Naive thymus-derived CD4-positive, alpha-beta T cell (primary cell): ENCODE measurements around the gene SYNPO. TPM values are rescaled to one million over a fixed set of nuclear protein-coding genes. Genes with fewer than 3 reads are reported as not detected.

Experiments used
- ATAC-seq: fragments of 150-1000 bp; cut with Tn5 transposase; 2 replicates; pipeline ENCODE4 v1.10.0; 2021; ENCODE audit warnings: mild to moderate bottlenecking, moderate library complexity
- CTCF ChIA-PET: fragments of 350-600 bp; sonication (Branson Sonifier 250); formaldehyde crosslinking; loops from one replicate; lab custom pipeline; 2021; ENCODE audit warnings: antibody characterized with exemption; lab: Charles Lee
- POLR2A ChIA-PET: fragments of 350-600 bp; sonication (Branson Sonifier 250); formaldehyde crosslinking; loops from one replicate; lab custom pipeline; 2021; ENCODE audit warnings: antibody characterized with exemption, inconsistent platforms; lab: Charles Lee
- DNase-seq, 9 donors: peaks; one replicate each; pipeline versions ENCODE4 v3.0.0 to v3.0.0-alpha.2; 2020 to 2022; ENCODE audit warnings: mixed read lengths in 1 of 9
- H3K27ac ChIP-seq: one replicate; pipeline ENCODE4 v1.7.0; 2013; ENCODE audit warnings: mild to moderate bottlenecking, low read depth, low read length, moderate library complexity
- H3K27me3 ChIP-seq, 2 donors: one replicate each; pipeline ENCODE4 v1.7.0; 2013; ENCODE audit warnings: low read length in 2 of 2, mild to moderate bottlenecking in 2 of 2, moderate library complexity in 2 of 2; ENCODE audit not compliant: control insufficient read depth in 2 of 2, insufficient read depth in 2 of 2
- H3K36me3 ChIP-seq, 3 experiments: 1 replicate in 2 of 3; 2 replicates in 1 of 3; pipeline ENCODE4 v1.7.0; 2013; ENCODE audit warnings: low read length in 3 of 3, mild to moderate bottlenecking in 3 of 3, moderate library complexity in 1 of 3; ENCODE audit not compliant: insufficient read depth in 3 of 3, control insufficient read depth in 2 of 3
- H3K4me1 ChIP-seq, 2 donors: one replicate each; pipeline ENCODE4 v1.7.0; 2013; ENCODE audit warnings: low read length in 2 of 2, mild to moderate bottlenecking in 2 of 2, moderate library complexity in 1 of 2; ENCODE audit not compliant: control insufficient read depth in 2 of 2, insufficient read depth in 2 of 2
- H3K4me3 ChIP-seq: 2 replicates; pipeline ENCODE4 v1.7.0; 2013; ENCODE audit warnings: mild to moderate bottlenecking, low read length
- H3K9me3 ChIP-seq, 3 experiments: 1 replicate in 2 of 3; 2 replicates in 1 of 3; pipeline ENCODE4 v1.7.0; 2013; ENCODE audit warnings: low read length in 3 of 3; ENCODE audit not compliant: control insufficient read depth in 2 of 3
- H3K27ac Mint-ChIP-seq, 9 donors: one replicate each; pipeline ENCODE4 v1.8.0; 2020 to 2022; ENCODE audit warnings: mixed read lengths in 9 of 9, mild to moderate bottlenecking in 8 of 9, moderate library complexity in 5 of 9, inconsistent platforms in 2 of 9
- H3K27me3 Mint-ChIP-seq, 5 donors: one replicate each; pipeline ENCODE4 v1.8.0; 2021 to 2022; ENCODE audit warnings: mixed read lengths in 5 of 5, mild to moderate bottlenecking in 1 of 5
- H3K36me3 Mint-ChIP-seq, 5 donors: one replicate each; pipeline ENCODE4 v1.8.0; 2020 to 2022; ENCODE audit warnings: mixed read lengths in 5 of 5, mild to moderate bottlenecking in 3 of 5, inconsistent platforms in 1 of 5
- H3K4me1 Mint-ChIP-seq, 7 donors: one replicate each; pipeline ENCODE4 v1.8.0; 2020 to 2022; ENCODE audit warnings: mixed read lengths in 7 of 7, mild to moderate bottlenecking in 3 of 7, inconsistent platforms in 1 of 7
- H3K4me3 Mint-ChIP-seq, 10 donors: one replicate each; pipeline ENCODE4 v1.8.0; 2020 to 2022; ENCODE audit warnings: mild to moderate bottlenecking in 10 of 10, mixed read lengths in 10 of 10, moderate library complexity in 6 of 10, inconsistent platforms in 2 of 10
- H3K9me3 Mint-ChIP-seq, 11 donors: one replicate each; pipeline ENCODE4 v1.8.0; 2020 to 2022; ENCODE audit warnings: mixed read lengths in 11 of 11, mild to moderate bottlenecking in 4 of 11, inconsistent platforms in 1 of 11, moderate library complexity in 1 of 11
- intact Hi-C, 2 donors: fragments of 100-400 bp; cut with micrococcal nuclease; formaldehyde crosslinking; loops; one replicate each; pipeline ENCODE4 v1.15.1; 2023
- polyA plus RNA-seq, 2 donors: library from polyadenylated mRNA; unstranded; fragments of 300-500 nt; fragmentation: Illumina TruSeq; gene quantifications; one replicate each; pipeline ENCODE4 v1.2.3, GENCODE V29; 2021
- total RNA-seq, 6 experiments: library from RNA in 5 of 6; stranded (reverse) in 5 of 6; gene quantifications; 1 replicate in 5 of 6; 2 replicates in 1 of 6; pipeline ENCODE4 v1.2.3 and lab custom pipeline; 2021 to 2026

Gene SYNPO
- total and polyA plus RNA-seq, 7 experiments from 2014 or later = 0.07 to 0.59 (median 0.12) TPM; not detected in 3

GRCh38 chr5:150639751-150640150 is 709 bp upstream of the SYNPO start:
- intact Hi-C loops = no loop called here

GRCh38 chr5:150641006-150641570 is 628 bp downstream of the SYNPO start:
- peak overlapping the region in 1 of 9 donors; percentile 41 for H3K27ac Mint-ChIP-seq
- intact Hi-C loops = no loop called here
- CTCF ChIA-PET = no interaction called here
- H3K4me1 Mint-ChIP-seq = peaks cover 0 to 5% (median 0%) of the 10 kb centered on the region in 7 donors
- H3K9me3 Mint-ChIP-seq = peaks cover 0 to 2% (median 0%) of the 10 kb centered on the region in 11 donors
- H3K27me3 ChIP-seq = no peaks in the 10 kb centered on the region
- POLR2A ChIA-PET = no interaction called here
- no peak for DNase-seq
- H3K4me3 Mint-ChIP-seq = no peak overlapping the region
- H3K27ac ChIP-seq = no peak overlapping the region
- no peaks in the 10 kb centered on the region for H3K36me3 ChIP-seq
- H3K9me3 ChIP-seq = no peaks in the 10 kb centered on the region
- no peak for ATAC-seq
- no peaks in the 10 kb centered on the region for H3K36me3 Mint-ChIP-seq
- no peak overlapping the region for H3K4me3 ChIP-seq
- H3K27me3 Mint-ChIP-seq = peaks cover 0 to 13% (median 4%) of the 10 kb centered on the region in 5 donors
- H3K4me1 ChIP-seq = no peaks in the 10 kb centered on the region

More at GRCh38 chr5:150639751-150640150, 709 bp upstream of the SYNPO start:
- no peaks in the 10 kb centered on the region for H3K36me3 Mint-ChIP-seq
- H3K4me1 Mint-ChIP-seq = peaks cover 0 to 5% (median 0%) of the 10 kb centered on the region in 7 donors
- DNase-seq = no peak
- H3K27me3 Mint-ChIP-seq = peaks cover 0 to 18% (median 4%) of the 10 kb centered on the region in 5 donors
- H3K27me3 ChIP-seq = no peaks in the 10 kb centered on the region
- no peak overlapping the region for H3K4me3 ChIP-seq
- no peaks in the 10 kb centered on the region for H3K36me3 ChIP-seq
- H3K27ac Mint-ChIP-seq = peak overlapping the region in 1 of 9 donors; percentile 56
- ATAC-seq = no peak
- H3K4me1 ChIP-seq = no peaks in the 10 kb centered on the region
- H3K4me3 Mint-ChIP-seq = no peak overlapping the region
- POLR2A ChIA-PET = no interaction called here
- CTCF ChIA-PET = no interaction called here
- H3K9me3 Mint-ChIP-seq = peaks cover 0 to 2% (median 0%) of the 10 kb centered on the region in 11 donors
- H3K27ac ChIP-seq = no peak overlapping the region
- no peaks in the 10 kb centered on the region for H3K9me3 ChIP-seq

- peaks cover 0 to 8% (median 4%) of the 10 kb centered on the region in 5 donors for H3K27me3 Mint-ChIP-seq
- H3K27ac Mint-ChIP-seq = no peak overlapping the region
- CTCF ChIA-PET = no interaction called here
- no peaks in the 10 kb centered on the region for H3K36me3 ChIP-seq
- POLR2A ChIA-PET = no interaction called here
- intact Hi-C loops = no loop called here
- no peak overlapping the region for H3K4me3 ChIP-seq
- no peaks in the 10 kb centered on the region for H3K4me1 ChIP-seq
- no peaks in the 10 kb centered on the region for H3K36me3 Mint-ChIP-seq
- no peak overlapping the region for H3K27ac ChIP-seq
- no peaks in the 10 kb centered on the region for H3K9me3 ChIP-seq
- H3K27me3 ChIP-seq = no peaks in the 10 kb centered on the region
- H3K9me3 Mint-ChIP-seq = peaks cover 0 to 2% (median 0%) of the 10 kb centered on the region in 11 donors
- peaks cover 0 to 5% (median 0%) of the 10 kb centered on the region in 7 donors for H3K4me1 Mint-ChIP-seq
- ATAC-seq = no peak
- no peak for DNase-seq
- H3K4me3 Mint-ChIP-seq = no peak overlapping the region
These were observed 1.5 kb downstream of the SYNPO start for GRCh38 chr5:150641824-150642566.

- Histone ChIP-seq H3K4me3 (no peak overlapping the region), H3K27me3 (no peaks in the 10 kb centered on the region), H3K4me1 (no peaks in the 10 kb centered on the region), H3K9me3 (no peaks in the 10 kb centered on the region), H3K27ac (no peak overlapping the region), H3K36me3 (no peaks in the 10 kb centered on the region)
- Mint-ChIP-seq H3K9me3 (peaks cover 0 to 2% (median 0%) of the 10 kb centered on the region in 11 donors), H3K36me3 (no peaks in the 10 kb centered on the region), H3K27ac (peak overlapping the region in 1 of 9 donors; percentile 59), H3K4me3 (no peak overlapping the region), H3K27me3 (peaks cover 0 to 7% (median 4%) of the 10 kb centered on the region in 5 donors), H3K4me1 (peaks cover 0 to 5% (median 0%) of the 10 kb centered on the region in 7 donors)
- DNase-seq = no peak
- ChIA-PET CTCF (no interaction called here), POLR2A (no interaction called here)
- intact Hi-C loops = no loop called here
- no peak for ATAC-seq
These were observed 2.1 kb downstream of the SYNPO start for GRCh38 chr5:150642567-150642927.

- no peak overlapping the region for H3K4me3 Mint-ChIP-seq
- H3K27me3 ChIP-seq = no peaks in the 10 kb centered on the region
- no peaks in the 10 kb centered on the region for H3K36me3 ChIP-seq
- ATAC-seq (no peak), DNase-seq (no peak)
- H3K27ac Mint-ChIP-seq = peak overlapping the region in 1 of 9 donors; percentile 59
- H3K9me3 Mint-ChIP-seq = peaks cover 0 to under 1% (median 0%) of the 10 kb centered on the region in 11 donors
- no peak overlapping the region for H3K4me3 ChIP-seq
- no peaks in the 10 kb centered on the region for H3K9me3 ChIP-seq
- peaks cover 0 to 5% (median 4%) of the 10 kb centered on the region in 5 donors for H3K27me3 Mint-ChIP-seq
- ChIA-PET CTCF (no interaction called here), POLR2A (no interaction called here)
- intact Hi-C loops = no loop called here
- no peaks in the 10 kb centered on the region for H3K4me1 ChIP-seq
- H3K27ac ChIP-seq = no peak overlapping the region
- no peaks in the 10 kb centered on the region for H3K36me3 Mint-ChIP-seq
- H3K4me1 Mint-ChIP-seq = peaks cover 0 to 4% (median 0%) of the 10 kb centered on the region in 7 donors
These were observed 2.7 kb downstream of the SYNPO start for GRCh38 chr5:150642991-150643710.

- DNase-seq (no peak), ATAC-seq (no peak)
- H3K36me3 ChIP-seq = no peaks in the 10 kb centered on the region
- no peak overlapping the region for H3K4me3 Mint-ChIP-seq
- no peaks in the 10 kb centered on the region for H3K4me1 ChIP-seq
- no peak overlapping the region for H3K4me3 ChIP-seq
- ChIA-PET POLR2A (no interaction called here), CTCF (no interaction called here)
- H3K4me1 Mint-ChIP-seq = peaks cover 0 to 3% (median 0%) of the 10 kb centered on the region in 7 donors
- no peaks in the 10 kb centered on the region for H3K9me3 Mint-ChIP-seq
- no peaks in the 10 kb centered on the region for H3K27me3 ChIP-seq
- no peaks in the 10 kb centered on the region for H3K9me3 ChIP-seq
- no peak overlapping the region for H3K27ac Mint-ChIP-seq
- intact Hi-C loops = no loop called here
- H3K36me3 Mint-ChIP-seq = no peaks in the 10 kb centered on the region
- peaks cover 0 to 4% (median 3%) of the 10 kb centered on the region in 5 donors for H3K27me3 Mint-ChIP-seq
- H3K27ac ChIP-seq = no peak overlapping the region
These were observed 3.6 kb downstream of the SYNPO start for GRCh38 chr5:150644058-150644457.
